HL-60/S4 treated with retinoic acid at 250 ng/mL for 4 days and 3 days (cell line): ENCODE data around the gene TIMP2.

ENCODE experiments used
- in situ Hi-C: fragments of 300-500 bp; cut with MboI; formaldehyde crosslinking; loops from 2 replicates; pipeline ENCODE4 v1.7.0; 2022; ENCODE audit warnings: low sequenced_read_pairs

Gene TIMP2

GRCh38 chr17:78934681-78935418 lies 9.7 kb upstream of the TIMP2 start:
- in situ Hi-C loops, result no loop called here

- in situ Hi-C loops, result no loop called here
These were observed 8.9 kb upstream of the TIMP2 start for GRCh38 chr17:78933959-78934568.

GRCh38 chr17:78933025-78933958 lies 8.1 kb upstream of the TIMP2 start:
- in situ Hi-C loops, result no loop called here

- in situ Hi-C loops, result no loop called here
These were observed 5.0 kb upstream of the TIMP2 start for GRCh38 chr17:78929908-78930775.

GRCh38 chr17:78925662-78926555 lies 722 bp upstream of the TIMP2 start:
- in situ Hi-C loops, result no loop called here

GRCh38 chr17:78924481-78925151 lies 571 bp downstream of the TIMP2 start:
- in situ Hi-C loops, result no loop called here

GRCh38 chr17:78923660-78924453 lies 1.3 kb downstream of the TIMP2 start:
- in situ Hi-C loops, result no loop called here

GRCh38 chr17:78922816-78923498 lies 2.2 kb downstream of the TIMP2 start:
- in situ Hi-C loops, result no loop called here

GRCh38 chr17:78921437-78921971 lies 3.7 kb downstream of the TIMP2 start:
- in situ Hi-C loops, result no loop called here

GRCh38 chr17:78920528-78920927 lies 4.7 kb downstream of the TIMP2 start:
- in situ Hi-C loops, result no loop called here

GRCh38 chr17:78919861-78920450 lies 5.2 kb downstream of the TIMP2 start:
- in situ Hi-C loops, result no loop called here

GRCh38 chr17:78918979-78919378 lies 6.2 kb downstream of the TIMP2 start:
- in situ Hi-C loops, result no loop called here

GRCh38 chr17:78917451-78918275 lies 7.5 kb downstream of the TIMP2 start:
- in situ Hi-C loops, result no loop called here

GRCh38 chr17:78915872-78916632 lies 9.1 kb downstream of the TIMP2 start:
- in situ Hi-C loops, result no loop called here

- in situ Hi-C loops, result no loop called here
These were observed 12.1 kb downstream of the TIMP2 start for GRCh38 chr17:78913115-78913514.
